GM12873 (cell line): ENCODE data around the gene ITGA11.

Experiments used
- CTCF ChIP-seq: IDR thresholded peaks from 2 replicates; pipeline ENCODE4 v1.5.1; 2012; ENCODE audit warnings: low read depth, mild to moderate bottlenecking, moderate library complexity, low read length, control low read depth; ENCODE audit not compliant: insufficient read depth; ENCODE audit errors: missing control alignments

The ITGA11 gene

GRCh38 chr15:68328443-68328842, 103.5 kb downstream of the ITGA11 start:
- no peak for TF ChIP-seq CTCF

GRCh38 chr15:68326711-68327354, 105.1 kb downstream of the ITGA11 start:
- no peak for TF ChIP-seq CTCF

GRCh38 chr15:68325726-68326125, 106.2 kb downstream of the ITGA11 start:
- TF ChIP-seq CTCF: no peak

- no peak for TF ChIP-seq CTCF
These were observed 109.2 kb downstream of the ITGA11 start for GRCh38 chr15:68322796-68323195.

- TF ChIP-seq CTCF: no peak
These were observed 110.7 kb downstream of the ITGA11 start for GRCh38 chr15:68321229-68321628.

- TF ChIP-seq CTCF: no peak
These were observed 112.0 kb downstream of the ITGA11 start for GRCh38 chr15:68319997-68320396.

GRCh38 chr15:68318931-68319909, 112.7 kb downstream of the ITGA11 start:
- TF ChIP-seq CTCF: no peak
